Embryonic facial prominence (tissue), 1 donor: ENCODE results near the gene PTPRF.

ENCODE experiments used
- DNase-seq: peaks from one replicate; pipeline ENCODE4 v3.0.0-alpha.2; 2016; ENCODE audit errors: extremely low spot score

PTPRF gene

DNA sequence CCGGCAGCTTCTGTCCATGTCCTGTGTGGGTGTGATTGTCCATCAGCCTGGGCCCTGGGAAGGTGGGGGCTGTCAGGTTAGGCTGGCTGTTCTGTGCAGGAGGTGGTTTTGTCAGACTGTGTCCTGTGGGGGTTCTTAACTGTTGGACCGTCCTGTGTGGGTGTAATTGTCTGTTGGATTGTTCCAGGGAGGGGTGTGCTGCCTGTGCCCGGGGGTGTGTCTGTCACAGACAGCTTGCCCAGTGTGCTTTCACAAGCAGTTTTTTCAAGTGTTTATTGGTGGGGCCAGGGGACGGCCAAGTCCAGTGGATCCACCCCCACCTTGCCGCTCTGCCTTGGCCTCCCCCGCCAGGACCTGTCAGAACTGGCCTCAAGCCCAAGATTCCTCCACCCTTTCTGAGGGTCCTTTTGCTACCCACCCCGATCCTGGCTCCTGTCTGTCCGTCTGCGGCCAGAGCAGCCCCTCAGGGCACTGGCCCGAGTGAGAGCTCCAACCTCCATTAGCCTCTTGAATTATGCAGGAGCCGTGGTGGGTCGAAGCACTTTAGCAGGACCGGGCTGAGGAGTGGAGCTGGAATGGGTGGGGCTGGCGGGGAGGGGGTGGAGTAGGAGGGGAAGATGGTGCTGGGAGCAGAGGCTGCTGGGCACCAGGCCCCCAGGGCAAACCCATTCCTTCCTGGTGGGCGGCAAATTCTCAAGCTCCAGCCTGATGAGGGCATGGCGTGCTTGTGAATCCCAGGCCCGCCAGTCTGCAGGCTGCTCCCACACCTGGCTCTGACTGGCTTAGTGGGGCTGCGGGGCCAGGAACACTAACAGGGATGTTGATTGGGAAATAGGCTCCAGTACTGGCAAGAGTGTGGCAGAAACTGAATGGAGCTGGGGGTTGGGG, 47.2 kb downstream of the PTPRF start:
- no peak for DNase-seq

- DNase-seq: no peak
Measured at GRCh38 chr1:43580039-43580438, 49.4 kb downstream of the PTPRF start.

DNA sequence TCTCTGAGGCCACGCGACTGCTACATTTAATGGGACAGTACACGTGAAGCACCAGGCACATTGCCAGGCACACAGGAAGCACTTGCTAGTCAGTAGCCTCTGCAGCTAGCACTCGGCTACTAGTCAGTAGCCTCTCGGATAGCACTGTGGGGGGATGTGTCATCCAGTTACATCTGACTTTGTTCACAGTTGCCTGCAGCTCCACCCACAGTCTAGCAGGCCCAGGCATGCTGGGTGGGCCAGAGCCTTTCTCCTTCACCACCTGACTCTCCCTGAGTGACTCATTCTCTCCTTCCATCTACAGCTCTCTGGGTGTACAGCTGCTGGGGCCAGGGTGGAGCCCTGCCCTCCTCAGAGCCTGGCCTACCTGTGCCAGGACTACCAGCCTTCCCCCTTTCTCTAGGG, 51.5 kb downstream of the PTPRF start:
- no peak for DNase-seq

DNA sequence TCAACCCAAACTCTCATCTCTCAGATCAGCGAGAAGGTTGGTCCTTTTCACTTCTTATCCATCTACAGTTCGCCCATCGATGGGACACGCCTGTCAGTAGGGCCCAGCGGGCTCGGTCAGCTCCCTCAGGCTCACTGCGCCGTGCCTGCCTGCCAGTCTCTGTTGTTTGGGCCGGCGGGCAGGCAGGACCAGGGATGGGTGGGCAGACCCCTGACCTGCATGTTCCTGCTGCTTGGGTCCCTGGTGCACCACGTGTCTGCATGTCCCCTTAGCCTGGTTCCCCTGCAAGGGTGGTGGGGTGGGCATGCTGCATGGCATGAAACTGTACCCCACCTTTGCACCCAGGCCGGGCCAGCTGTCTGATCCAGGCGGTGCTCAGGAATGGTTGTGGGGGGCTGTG, 52.4 kb downstream of the PTPRF start:
- DNase-seq: no peak

GRCh38 chr1:43584204-43584603, 53.5 kb downstream of the PTPRF start:
- no peak for DNase-seq

- no peak for DNase-seq
Measured at GRCh38 chr1:43585557-43585956, 54.9 kb downstream of the PTPRF start.

DNA sequence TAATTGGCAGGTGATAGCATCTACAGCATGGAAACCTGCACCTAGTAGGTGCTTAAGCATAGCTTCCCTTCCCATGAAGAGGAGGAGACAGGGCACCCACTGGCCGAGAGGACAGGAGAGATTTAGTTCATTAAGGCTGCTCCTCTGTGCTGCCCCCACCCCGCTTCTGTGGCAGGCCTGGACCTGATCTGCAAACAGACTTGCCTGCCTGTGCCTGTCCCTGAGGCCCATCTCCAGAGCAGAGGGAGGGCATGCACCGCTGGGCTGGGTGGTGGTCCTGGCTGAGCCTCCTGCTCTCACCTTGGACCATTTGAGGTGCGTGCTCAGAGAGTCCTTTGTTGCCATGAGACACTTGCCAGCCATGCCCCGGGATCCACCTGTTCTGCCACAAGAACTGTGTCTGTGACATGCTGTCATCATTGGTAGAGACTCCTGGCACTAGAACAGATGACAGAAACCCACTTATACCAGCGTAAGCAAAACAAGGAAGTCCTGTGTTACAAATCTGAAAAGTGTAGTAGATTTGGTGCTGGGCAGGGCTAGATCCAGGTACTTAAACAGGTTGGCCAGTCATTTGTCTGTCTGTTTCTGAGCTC, 55.6 kb downstream of the PTPRF start:
- DNase-seq: no peak

DNA sequence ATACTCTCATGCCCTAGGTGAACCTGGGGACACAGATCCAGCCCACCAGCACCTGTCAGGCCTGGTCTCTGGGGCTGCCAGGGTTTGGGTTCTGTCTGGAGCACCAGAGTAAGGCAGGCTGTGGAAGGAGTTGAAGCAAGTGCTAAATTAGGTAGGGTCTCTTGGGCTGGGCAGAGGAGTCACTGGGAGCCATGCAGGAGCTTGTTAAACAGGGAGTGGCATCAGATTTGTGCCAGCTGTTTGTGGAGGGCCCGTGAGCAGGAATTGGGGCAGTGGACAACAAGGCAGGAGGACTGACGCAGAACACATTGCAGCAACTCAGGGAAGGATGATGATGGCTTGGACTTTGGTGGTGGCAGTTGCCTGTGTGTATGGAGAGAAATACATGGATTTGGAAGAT, 56.3 kb downstream of the PTPRF start:
- no peak for DNase-seq

GRCh38 chr1:43587594-43587993, 56.9 kb downstream of the PTPRF start:
- no peak for DNase-seq

DNA sequence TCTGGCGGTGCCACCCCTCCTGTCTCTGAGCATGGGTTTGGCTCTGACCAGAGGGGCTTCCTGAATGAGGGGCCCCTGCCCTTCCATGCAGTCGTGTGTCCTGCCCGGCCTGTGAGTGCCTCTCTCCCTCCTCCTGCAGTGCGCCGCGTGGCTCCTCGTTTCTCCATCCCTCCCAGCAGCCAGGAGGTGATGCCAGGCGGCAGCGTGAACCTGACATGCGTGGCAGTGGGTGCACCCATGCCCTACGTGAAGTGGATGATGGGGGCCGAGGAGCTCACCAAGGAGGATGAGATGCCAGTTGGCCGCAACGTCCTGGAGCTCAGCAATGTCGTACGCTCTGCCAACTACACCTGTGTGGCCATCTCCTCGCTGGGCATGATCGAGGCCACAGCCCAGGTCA, 57.9 kb downstream of the PTPRF start:
- no peak for DNase-seq

GRCh38 chr1:43590388-43590925, 59.8 kb downstream of the PTPRF start:
- DNase-seq: no peak

DNA sequence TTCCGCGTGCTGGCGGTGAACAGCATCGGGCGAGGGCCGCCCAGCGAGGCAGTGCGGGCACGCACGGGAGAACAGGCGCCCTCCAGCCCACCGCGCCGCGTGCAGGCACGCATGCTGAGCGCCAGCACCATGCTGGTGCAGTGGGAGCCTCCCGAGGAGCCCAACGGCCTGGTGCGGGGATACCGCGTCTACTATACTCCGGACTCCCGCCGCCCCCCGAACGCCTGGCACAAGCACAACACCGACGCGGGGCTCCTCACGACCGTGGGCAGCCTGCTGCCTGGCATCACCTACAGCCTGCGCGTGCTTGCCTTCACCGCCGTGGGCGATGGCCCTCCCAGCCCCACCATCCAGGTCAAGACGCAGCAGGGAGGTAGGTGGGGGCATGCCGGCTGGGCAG, 60.5 kb downstream of the PTPRF start:
- DNase-seq: no peak

- no peak for DNase-seq
Measured at GRCh38 chr1:43592051-43592665, 61.5 kb downstream of the PTPRF start.

- no peak for DNase-seq
Measured at GRCh38 chr1:43592974-43593683, 62.4 kb downstream of the PTPRF start.

- no peak for DNase-seq
Measured at GRCh38 chr1:43596579-43596978, 65.9 kb downstream of the PTPRF start.

GRCh38 chr1:43597028-43597427, 66.3 kb downstream of the PTPRF start:
- no peak for DNase-seq

DNA sequence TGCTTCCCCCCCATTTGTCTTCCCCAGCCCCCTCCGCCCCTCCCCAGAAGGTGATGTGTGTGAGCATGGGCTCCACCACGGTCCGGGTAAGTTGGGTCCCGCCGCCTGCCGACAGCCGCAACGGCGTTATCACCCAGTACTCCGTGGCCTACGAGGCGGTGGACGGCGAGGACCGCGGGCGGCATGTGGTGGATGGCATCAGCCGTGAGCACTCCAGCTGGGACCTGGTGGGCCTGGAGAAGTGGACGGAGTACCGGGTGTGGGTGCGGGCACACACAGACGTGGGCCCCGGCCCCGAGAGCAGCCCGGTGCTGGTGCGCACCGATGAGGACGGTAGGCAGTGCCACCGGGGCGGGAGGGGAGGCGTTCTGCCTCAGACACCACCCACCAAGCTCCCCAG, 67.0 kb downstream of the PTPRF start:
- no peak for DNase-seq

- DNase-seq: no peak
Measured at GRCh38 chr1:43598622-43599021, 67.9 kb downstream of the PTPRF start.

DNA sequence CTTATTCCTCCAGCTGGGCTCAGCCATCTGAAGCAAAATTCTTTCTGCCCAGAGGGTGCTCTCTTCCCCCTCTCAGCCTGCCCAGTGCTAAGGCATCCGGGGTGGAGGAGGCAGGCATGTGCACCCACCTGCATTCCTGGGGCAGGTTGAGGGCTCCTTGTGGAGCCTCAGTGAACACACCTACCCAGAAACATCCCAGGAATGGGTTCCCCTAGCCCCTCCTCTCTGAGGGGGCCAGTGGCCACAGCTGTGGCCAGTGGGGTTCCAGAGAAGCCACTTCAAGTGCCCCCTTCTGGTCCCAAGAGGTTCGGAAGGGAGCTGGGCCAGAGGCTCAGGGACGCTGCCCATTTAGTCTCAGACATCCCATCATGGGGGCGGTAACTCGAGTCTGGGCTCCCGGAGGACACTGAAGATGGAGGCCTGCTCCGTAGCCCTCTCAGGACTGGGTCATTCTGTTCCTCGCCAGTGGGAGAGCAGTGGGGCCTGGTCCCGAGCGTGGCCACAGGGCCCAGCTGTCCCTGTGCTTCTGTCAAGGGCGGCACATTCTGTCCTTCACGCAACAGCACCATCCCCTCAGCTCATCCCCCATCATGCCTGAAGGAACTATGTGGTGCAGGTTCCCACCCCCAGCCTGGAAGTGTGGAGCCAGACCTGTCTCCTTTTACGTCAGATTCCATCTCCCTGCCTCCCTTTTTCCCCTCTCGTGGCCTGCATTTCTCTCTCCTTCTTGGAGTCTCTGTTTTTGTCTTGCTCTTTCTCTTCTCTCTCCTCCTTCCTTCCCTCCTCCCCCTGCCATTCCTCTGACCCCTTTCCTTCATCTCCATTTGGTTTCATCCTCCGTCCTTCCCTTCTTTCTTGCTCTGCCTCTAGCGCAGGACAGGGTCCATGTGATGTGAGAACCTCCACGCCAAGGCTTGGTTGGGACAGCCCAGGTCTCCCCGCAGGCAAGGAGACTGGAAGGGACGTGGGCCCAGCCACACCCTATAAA, 69.6 kb downstream of the PTPRF start:
- DNase-seq: no peak

GRCh38 chr1:43602990-43603389, 72.3 kb downstream of the PTPRF start:
- no peak for DNase-seq

GRCh38 chr1:43604192-43604591, 73.5 kb downstream of the PTPRF start:
- DNase-seq: no peak
